Measurements from ENCODE around the gene NRL.

The NRL gene

DNA sequence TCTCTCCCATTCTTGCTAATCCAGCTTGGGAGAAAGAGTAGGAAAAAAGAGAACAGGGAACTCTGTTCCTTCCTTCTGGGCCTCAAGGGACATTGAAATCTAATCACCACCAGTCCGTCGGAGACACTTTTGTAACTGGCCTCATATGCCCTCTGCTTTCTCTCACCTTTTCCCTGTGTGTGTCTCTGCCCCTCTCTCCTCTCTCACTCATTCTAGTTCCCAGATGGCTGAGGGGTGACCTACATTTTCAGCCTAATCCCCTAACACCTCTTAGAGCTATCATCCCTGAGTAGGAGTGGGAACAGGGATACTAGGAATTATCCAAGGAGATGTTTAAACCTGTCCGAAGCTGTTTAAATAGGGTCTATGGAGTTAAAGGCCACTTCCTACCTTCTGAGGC is 29.5 kb downstream of the NRL start:
- Histone ChIP-seq H3K79me2 (ENCODE audit: insufficient read depth, low read length) (no peaks in the 10 kb centered on the region), H3K9me3 (ENCODE audit: low read length) (no peaks in the 10 kb centered on the region), H3K4me2 (ENCODE audit: low read length) (no peak overlapping the region), H3K4me3 (ENCODE audit: low read depth, low read length, poor library complexity, severe bottlenecking) (no peak overlapping the region), H3F3A (ENCODE audit: insufficient read depth, low read length) (no peaks in the 10 kb centered on the region), H3K9ac (ENCODE audit: low read length) (no peak overlapping the region), H2AFZ (ENCODE audit: low read length) (no peak overlapping the region), H3K36me3 (ENCODE audit: insufficient read depth, low read length) (no peaks in the 10 kb centered on the region), H3K4me1 (ENCODE audit: insufficient read depth, low read length, severe bottlenecking) (peaks cover 11% of the 10 kb centered on the region), H3K27me3 (ENCODE audit: insufficient read depth, low read length) (0 out of 2 replicates have a peak, but pooled peaks cover 7% of the 10 kb centered on the region), H3K27ac (ENCODE audit: low read depth, low read length, poor library complexity, severe bottlenecking) (no peak overlapping the region), H4K20me1 (ENCODE audit: insufficient read depth, low read length) (no peaks in the 10 kb centered on the region), H3K9me2 (ENCODE audit: low read depth, low read length) (no peaks in the 10 kb centered on the region)
- TF ChIP-seq, protein P1, sequence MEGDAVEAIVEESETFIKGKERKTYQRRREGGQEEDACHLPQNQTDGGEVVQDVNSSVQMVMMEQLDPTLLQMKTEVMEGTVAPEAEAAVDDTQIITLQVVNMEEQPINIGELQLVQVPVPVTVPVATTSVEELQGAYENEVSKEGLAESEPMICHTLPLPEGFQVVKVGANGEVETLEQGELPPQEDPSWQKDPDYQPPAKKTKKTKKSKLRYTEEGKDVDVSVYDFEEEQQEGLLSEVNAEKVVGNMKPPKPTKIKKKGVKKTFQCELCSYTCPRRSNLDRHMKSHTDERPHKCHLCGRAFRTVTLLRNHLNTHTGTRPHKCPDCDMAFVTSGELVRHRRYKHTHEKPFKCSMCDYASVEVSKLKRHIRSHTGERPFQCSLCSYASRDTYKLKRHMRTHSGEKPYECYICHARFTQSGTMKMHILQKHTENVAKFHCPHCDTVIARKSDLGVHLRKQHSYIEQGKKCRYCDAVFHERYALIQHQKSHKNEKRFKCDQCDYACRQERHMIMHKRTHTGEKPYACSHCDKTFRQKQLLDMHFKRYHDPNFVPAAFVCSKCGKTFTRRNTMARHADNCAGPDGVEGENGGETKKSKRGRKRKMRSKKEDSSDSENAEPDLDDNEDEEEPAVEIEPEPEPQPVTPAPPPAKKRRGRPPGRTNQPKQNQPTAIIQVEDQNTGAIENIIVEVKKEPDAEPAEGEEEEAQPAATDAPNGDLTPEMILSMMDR (IDR thresholded peaks at IDR 0.05; ENCODE audit: low read length) = no peak
- no peak for TF ChIP-seq EZH2 (IDR thresholded peaks at IDR 0.05; ENCODE audit: borderline replicate concordance, low read length)

DNA sequence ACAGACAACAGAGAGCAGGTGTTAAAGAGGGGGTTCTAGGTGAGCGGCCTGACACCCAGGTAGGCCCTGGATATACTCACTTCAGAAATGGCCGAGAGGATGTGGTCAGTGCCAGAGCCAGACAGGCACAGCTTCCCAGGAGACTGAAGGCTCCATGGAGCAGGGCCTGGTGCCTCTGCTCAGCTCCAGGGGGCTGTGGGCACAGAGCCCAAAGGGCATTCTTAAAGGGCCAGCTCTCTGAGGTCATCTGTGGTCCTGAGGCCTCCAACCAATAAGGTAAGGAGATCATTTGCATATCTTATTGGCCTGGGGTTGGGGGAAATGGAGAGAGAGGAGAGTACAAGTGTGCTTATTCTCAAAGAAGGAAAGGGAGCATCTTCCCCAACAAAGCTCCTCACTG is 30.3 kb downstream of the NRL start:
- Histone ChIP-seq H3K36me3 (ENCODE audit: insufficient read depth, low read length) (no peaks in the 10 kb centered on the region), H3K9ac (ENCODE audit: low read length) (no peak overlapping the region), H3K27ac (ENCODE audit: low read depth, low read length, poor library complexity, severe bottlenecking) (no peak overlapping the region), H3K4me1 (ENCODE audit: insufficient read depth, low read length, severe bottlenecking) (peaks cover 12% of the 10 kb centered on the region), H3K4me2 (ENCODE audit: low read length) (no peak overlapping the region), H3K9me2 (ENCODE audit: low read depth, low read length) (no peaks in the 10 kb centered on the region), H3K4me3 (ENCODE audit: low read depth, low read length, poor library complexity, severe bottlenecking) (no peak overlapping the region), H4K20me1 (ENCODE audit: insufficient read depth, low read length) (no peaks in the 10 kb centered on the region), H3K79me2 (ENCODE audit: insufficient read depth, low read length) (no peaks in the 10 kb centered on the region), H2AFZ (ENCODE audit: low read length) (no peak overlapping the region), H3K27me3 (ENCODE audit: insufficient read depth, low read length) (0 out of 2 replicates have a peak, but pooled peaks cover 7% of the 10 kb centered on the region), H3F3A (ENCODE audit: insufficient read depth, low read length) (no peaks in the 10 kb centered on the region), H3K9me3 (ENCODE audit: low read length) (no peaks in the 10 kb centered on the region)
- TF ChIP-seq, protein P1 (IDR thresholded peaks at IDR 0.05; ENCODE audit: low read length) = no peak
- no peak for TF ChIP-seq EZH2 (IDR thresholded peaks at IDR 0.05; ENCODE audit: borderline replicate concordance, low read length)

DNA sequence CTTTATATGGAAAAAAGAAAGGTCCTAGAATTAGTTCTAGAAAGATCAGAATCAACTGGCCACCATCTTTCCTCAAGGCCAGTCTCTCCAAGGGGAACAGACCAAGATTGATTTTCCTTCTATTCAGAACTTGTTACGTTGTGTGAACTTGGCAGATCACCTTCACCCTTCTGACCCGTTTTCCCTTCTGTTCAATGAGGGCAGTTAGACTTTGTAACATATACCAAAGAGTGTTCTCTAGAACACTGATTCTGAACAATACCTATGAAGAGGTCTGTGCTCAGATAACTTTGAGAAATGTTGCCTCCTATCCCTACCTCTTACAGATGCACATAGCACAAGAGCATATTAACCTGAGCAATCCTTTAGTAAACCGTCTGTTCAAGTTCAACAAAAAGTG is 31.3 kb downstream of the NRL start:
- peaks cover 12% of the 10 kb centered on the region for H3K4me1 ChIP-seq (ENCODE audit: insufficient read depth, low read length, severe bottlenecking)
- H3K27ac ChIP-seq (ENCODE audit: low read depth, low read length, poor library complexity, severe bottlenecking) = no peak overlapping the region
- H3K9ac ChIP-seq (ENCODE audit: low read length) = no peak overlapping the region
- no peak for TF ChIP-seq EZH2 (IDR thresholded peaks at IDR 0.05; ENCODE audit: borderline replicate concordance, low read length)
- TF ChIP-seq, protein P1 (IDR thresholded peaks at IDR 0.05; ENCODE audit: low read length) = no peak
- no peaks in the 10 kb centered on the region for H4K20me1 ChIP-seq (ENCODE audit: insufficient read depth, low read length)
- no peaks in the 10 kb centered on the region for H3K9me3 ChIP-seq (ENCODE audit: low read length)
- H3F3A ChIP-seq (ENCODE audit: insufficient read depth, low read length) = no peaks in the 10 kb centered on the region
- no peaks in the 10 kb centered on the region for H3K36me3 ChIP-seq (ENCODE audit: insufficient read depth, low read length)
- no peak overlapping the region for H3K4me2 ChIP-seq (ENCODE audit: low read length)
- H3K9me2 ChIP-seq (ENCODE audit: low read depth, low read length) = no peaks in the 10 kb centered on the region
- no peak overlapping the region for H2AFZ ChIP-seq (ENCODE audit: low read length)
- H3K27me3 ChIP-seq (ENCODE audit: insufficient read depth, low read length) = 0 out of 2 replicates have a peak, but pooled peaks cover 7% of the 10 kb centered on the region
- no peaks in the 10 kb centered on the region for H3K79me2 ChIP-seq (ENCODE audit: insufficient read depth, low read length)
- H3K4me3 ChIP-seq (ENCODE audit: low read depth, low read length, poor library complexity, severe bottlenecking) = no peak overlapping the region
